ENCODE data around the gene TRRAP.

The TRRAP gene

GRCh38 chr7:99004781-99005500 lies 126.6 kb downstream of the TRRAP start:
- Mint-ChIP-seq H3K4me3 (no peak overlapping the region), H3K9me3 (no peaks in the 10 kb centered on the region), H3K4me1 (no peaks in the 10 kb centered on the region), H3K27ac (peak overlapping the region; percentile 56), H3K36me3 (ENCODE audit: low read depth) (peaks cover 60% of the 10 kb centered on the region), H3K27me3 (ENCODE audit: low read depth, poor library complexity) (peaks cover 2% of the 10 kb centered on the region)
- TF ChIP-seq, protein P1, sequence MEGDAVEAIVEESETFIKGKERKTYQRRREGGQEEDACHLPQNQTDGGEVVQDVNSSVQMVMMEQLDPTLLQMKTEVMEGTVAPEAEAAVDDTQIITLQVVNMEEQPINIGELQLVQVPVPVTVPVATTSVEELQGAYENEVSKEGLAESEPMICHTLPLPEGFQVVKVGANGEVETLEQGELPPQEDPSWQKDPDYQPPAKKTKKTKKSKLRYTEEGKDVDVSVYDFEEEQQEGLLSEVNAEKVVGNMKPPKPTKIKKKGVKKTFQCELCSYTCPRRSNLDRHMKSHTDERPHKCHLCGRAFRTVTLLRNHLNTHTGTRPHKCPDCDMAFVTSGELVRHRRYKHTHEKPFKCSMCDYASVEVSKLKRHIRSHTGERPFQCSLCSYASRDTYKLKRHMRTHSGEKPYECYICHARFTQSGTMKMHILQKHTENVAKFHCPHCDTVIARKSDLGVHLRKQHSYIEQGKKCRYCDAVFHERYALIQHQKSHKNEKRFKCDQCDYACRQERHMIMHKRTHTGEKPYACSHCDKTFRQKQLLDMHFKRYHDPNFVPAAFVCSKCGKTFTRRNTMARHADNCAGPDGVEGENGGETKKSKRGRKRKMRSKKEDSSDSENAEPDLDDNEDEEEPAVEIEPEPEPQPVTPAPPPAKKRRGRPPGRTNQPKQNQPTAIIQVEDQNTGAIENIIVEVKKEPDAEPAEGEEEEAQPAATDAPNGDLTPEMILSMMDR (IDR thresholded peaks at IDR 0.05): no peak
- no peak for DNase-seq

DNA sequence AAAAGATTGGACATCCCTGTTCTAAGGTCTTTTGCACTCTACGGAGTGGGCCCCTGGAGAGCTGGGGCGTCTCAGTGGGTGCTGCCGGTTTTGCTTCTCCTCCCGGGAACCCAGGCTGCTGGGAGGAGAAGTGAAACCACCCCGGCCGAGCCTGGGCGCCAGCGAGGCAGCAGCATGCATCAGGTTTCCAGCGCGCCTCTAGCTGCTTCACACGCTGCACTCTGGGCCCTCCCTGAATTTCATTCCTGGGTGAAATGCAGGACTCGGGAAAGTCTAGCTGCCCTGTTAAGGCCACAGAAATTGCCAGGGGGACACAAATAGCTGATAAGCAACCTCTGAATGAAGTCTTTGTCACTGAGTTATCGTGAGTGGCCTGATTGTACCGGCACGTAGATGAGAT lies 127.4 kb downstream of the TRRAP start:
- no peak for DNase-seq

DNA sequence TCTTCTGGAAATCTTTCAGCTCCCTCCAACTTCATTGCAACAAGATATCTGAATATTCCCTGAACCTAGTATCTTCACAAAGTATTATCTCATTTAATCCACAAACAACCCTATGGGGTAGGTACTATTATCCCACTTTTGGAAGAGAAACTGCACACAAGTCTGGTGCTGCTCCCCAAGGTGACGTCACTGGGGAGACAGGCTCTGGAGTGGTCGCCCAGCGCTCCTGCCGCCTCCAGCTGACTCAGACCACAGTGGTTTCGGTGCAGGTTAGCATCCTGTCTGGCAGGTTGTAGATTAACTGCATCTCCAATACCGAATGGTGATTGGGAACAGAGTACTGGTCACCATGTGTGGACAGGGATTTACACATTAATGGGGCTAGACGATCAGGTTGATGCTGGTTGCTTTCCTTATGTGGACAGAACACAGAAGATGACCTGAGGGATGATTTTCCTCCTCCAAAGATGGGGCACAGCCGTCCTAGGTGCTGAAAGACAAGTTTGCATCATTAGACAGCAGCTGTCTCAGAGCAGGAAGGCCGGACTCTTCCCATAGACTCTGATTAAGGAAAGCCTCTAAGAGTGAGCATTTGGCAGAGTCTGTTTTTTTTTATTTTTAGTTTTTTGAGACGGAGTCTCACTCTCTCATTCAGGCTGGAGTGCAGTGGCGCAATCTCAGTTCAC lies 128.6 kb downstream of the TRRAP start:
- Mint-ChIP-seq H3K4me1 (no peaks in the 10 kb centered on the region), H3K27me3 (ENCODE audit: low read depth, poor library complexity) (peaks cover 2% of the 10 kb centered on the region), H3K4me3 (no peak overlapping the region), H3K36me3 (ENCODE audit: low read depth) (peaks cover 65% of the 10 kb centered on the region), H3K9me3 (no peaks in the 10 kb centered on the region), H3K27ac (no peak overlapping the region)
- TF ChIP-seq, protein P1 (IDR thresholded peaks at IDR 0.05): no peak
- DNase-seq: no peak

More for the DNA sequence above, 127.4 kb downstream of the TRRAP start:
- peaks cover 65% of the 10 kb centered on the region for H3K36me3 Mint-ChIP-seq (ENCODE audit: low read depth)
- H3K9me3 Mint-ChIP-seq: no peaks in the 10 kb centered on the region
- peak overlapping the region; percentile 18 for H3K27ac Mint-ChIP-seq
- H3K4me1 Mint-ChIP-seq: no peaks in the 10 kb centered on the region
- H3K27me3 Mint-ChIP-seq (ENCODE audit: low read depth, poor library complexity): peaks cover 2% of the 10 kb centered on the region
- H3K4me3 Mint-ChIP-seq: no peak overlapping the region
- TF ChIP-seq, protein P1 (IDR thresholded peaks at IDR 0.05): no peak

- H3K9me3 Mint-ChIP-seq: no peaks in the 10 kb centered on the region
- TF ChIP-seq, protein P1 (IDR thresholded peaks at IDR 0.05): no peak
- no peaks in the 10 kb centered on the region for H3K4me1 Mint-ChIP-seq
- peaks cover 2% of the 10 kb centered on the region for H3K27me3 Mint-ChIP-seq (ENCODE audit: low read depth, poor library complexity)
- H3K4me3 Mint-ChIP-seq: no peak overlapping the region
- no peak for DNase-seq
- H3K36me3 Mint-ChIP-seq (ENCODE audit: low read depth): peaks cover 66% of the 10 kb centered on the region
- H3K27ac Mint-ChIP-seq: no peak overlapping the region
Measured at GRCh38 chr7:99008181-99008631, 129.9 kb downstream of the TRRAP start.

DNA sequence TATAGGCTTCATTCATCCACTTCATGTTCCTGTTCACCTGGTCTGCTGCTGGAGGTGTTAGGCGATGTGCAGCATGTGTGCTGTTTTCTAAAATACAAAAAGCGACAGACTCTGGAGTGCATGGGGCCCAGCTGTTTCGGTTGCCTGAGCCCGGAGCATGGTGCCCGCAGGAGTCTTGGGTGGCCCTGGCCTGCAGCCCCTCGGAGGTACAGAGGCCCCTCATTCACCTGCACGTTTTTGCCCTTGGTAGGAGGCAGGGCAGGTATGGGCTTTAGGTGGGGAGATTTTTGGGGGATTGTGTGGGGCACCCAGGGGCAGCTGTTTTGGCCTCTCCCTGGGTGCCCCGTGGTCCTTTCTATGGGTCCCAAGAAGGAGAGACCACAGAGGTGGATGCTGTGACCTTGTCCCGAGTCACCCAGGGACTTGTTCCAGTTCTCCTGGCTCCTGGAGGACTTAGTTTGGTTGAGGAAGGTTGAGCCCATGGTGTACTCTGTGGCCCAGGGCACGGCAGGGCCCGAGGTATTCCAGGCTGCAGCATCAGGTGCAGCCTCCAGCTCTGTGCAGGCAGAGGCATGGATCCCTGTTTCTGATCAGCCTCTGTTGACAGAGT lies 130.7 kb downstream of the TRRAP start:
- Mint-ChIP-seq H3K27ac (peak overlapping the region; percentile 36), H3K4me3 (no peak overlapping the region), H3K4me1 (no peaks in the 10 kb centered on the region), H3K27me3 (ENCODE audit: low read depth, poor library complexity) (peaks cover 2% of the 10 kb centered on the region), H3K36me3 (ENCODE audit: low read depth) (peaks cover 69% of the 10 kb centered on the region), H3K9me3 (no peaks in the 10 kb centered on the region)
- TF ChIP-seq, protein P1 (IDR thresholded peaks at IDR 0.05): no peak
- no peak for DNase-seq
